ENCODE data around the gene IWS1. TPM values are rescaled to one million over a fixed set of nuclear protein-coding genes. Genes with fewer than 3 reads are reported as not detected.

IWS1 gene
- total RNA-seq, 1 experiment from 2014 or later, result 56.0 TPM

- CTCF ChIA-PET, result interaction anchor here (1.5 kb wide), 1 partner anchor 50 kb away, joined by 5 read pairs; no protein-coding TSS in a partner anchor
These were observed 15.5 kb upstream of the IWS1 start for GRCh38 chr2:127541809-127542208.

GRCh38 chr2:127537644-127538043, 11.4 kb upstream of the IWS1 start:
- Mint-ChIP-seq H3K9me3 (ENCODE audit: unreplicated experiment) (no peaks in the 10 kb centered on the region), H3K4me1 (ENCODE audit: low read depth, unreplicated experiment) (peaks cover 14% of the 10 kb centered on the region), H3K27me3 (ENCODE audit: insufficient read depth, unreplicated experiment) (no peaks in the 10 kb centered on the region), H3K27ac (ENCODE audit: unreplicated experiment) (no peak overlapping the region), H3K36me3 (ENCODE audit: insufficient read depth, unreplicated experiment) (no peaks in the 10 kb centered on the region), H3K4me3 (ENCODE audit: unreplicated experiment) (no peak overlapping the region)
- no peak for DNase-seq
- POLR2A ChIA-PET, result interaction anchor here (1.9 kb wide), 1 partner anchor 12 kb away, joined by 11 read pairs; the partner anchor contains the start of gene IWS1
- BruUV-seq (replicated peaks), result no TSS peak
- Histone ChIP-seq H3K27me3 (replicated peaks; ENCODE audit: control insufficient read depth, insufficient read depth, low read length) (no peaks in the 10 kb centered on the region), H3K4me1 (peaks cover 28% of the 10 kb centered on the region), H3K36me3 (ENCODE audit: control insufficient read depth, insufficient read depth, low read length) (no peaks in the 10 kb centered on the region), H3K4me3 (ENCODE audit: low read depth, low read length) (no peak overlapping the region), H3K9me3 (no peaks in the 10 kb centered on the region)
- TF ChIP-seq CTCF (IDR thresholded peaks at IDR 0.05; ENCODE audit: insufficient read depth in 1 of 2, low read depth in 1 of 2, low read length in 1 of 2, severe bottlenecking in 1 of 2, unreplicated experiment in 1 of 2), result no peak
- CTCF ChIA-PET, result no interaction called here
- intact Hi-C loops (cut with micrococcal nuclease; ENCODE audit: unreplicated experiment), result no loop called here

More at GRCh38 chr2:127541809-127542208, 15.5 kb upstream of the IWS1 start:
- Mint-ChIP-seq H3K36me3 (ENCODE audit: insufficient read depth, unreplicated experiment) (peaks cover 2% of the 10 kb centered on the region), H3K4me1 (ENCODE audit: low read depth, unreplicated experiment) (peaks cover 15% of the 10 kb centered on the region), H3K4me3 (ENCODE audit: unreplicated experiment) (no peak overlapping the region), H3K27me3 (ENCODE audit: insufficient read depth, unreplicated experiment) (peaks cover 1% of the 10 kb centered on the region), H3K9me3 (ENCODE audit: unreplicated experiment) (peaks cover 5% of the 10 kb centered on the region), H3K27ac (ENCODE audit: unreplicated experiment) (peak overlapping the region; percentile 49)
- H3K9me3 ChIP-seq, result no peaks in the 10 kb centered on the region
- POLR2A ChIA-PET, result interaction anchor here (0.7 kb wide), 1 partner anchor 16 kb away, joined by 3 read pairs; the partner anchor contains the start of gene IWS1
- intact Hi-C loops (cut with micrococcal nuclease; ENCODE audit: unreplicated experiment), result loop anchor here (5.0 kb wide), 1 partner anchor 155 kb away; the partner anchor contains the start of gene MAP3K2
- no peak overlapping the region for H3K4me3 ChIP-seq (ENCODE audit: low read depth, low read length)
- TF ChIP-seq CTCF (IDR thresholded peaks at IDR 0.05; ENCODE audit: insufficient read depth in 1 of 2, low read depth in 1 of 2, low read length in 1 of 2, severe bottlenecking in 1 of 2, unreplicated experiment in 1 of 2), result no peak
- no peaks in the 10 kb centered on the region for H3K27me3 ChIP-seq (replicated peaks; ENCODE audit: control insufficient read depth, insufficient read depth, low read length)
- H3K4me1 ChIP-seq, result peaks cover 28% of the 10 kb centered on the region
- DNase-seq, result no peak
- H3K36me3 ChIP-seq (ENCODE audit: control insufficient read depth, insufficient read depth, low read length), result no peaks in the 10 kb centered on the region
- no TSS peak for BruUV-seq (replicated peaks)

- Mint-ChIP-seq H3K27ac (ENCODE audit: unreplicated experiment) (no peak overlapping the region), H3K4me3 (ENCODE audit: unreplicated experiment) (no peak overlapping the region), H3K9me3 (ENCODE audit: unreplicated experiment) (no peaks in the 10 kb centered on the region), H3K4me1 (ENCODE audit: low read depth, unreplicated experiment) (peaks cover 9% of the 10 kb centered on the region), H3K36me3 (ENCODE audit: insufficient read depth, unreplicated experiment) (no peaks in the 10 kb centered on the region), H3K27me3 (ENCODE audit: insufficient read depth, unreplicated experiment) (no peaks in the 10 kb centered on the region)
- Histone ChIP-seq H3K27me3 (replicated peaks; ENCODE audit: control insufficient read depth, insufficient read depth, low read length) (no peaks in the 10 kb centered on the region), H3K9me3 (no peaks in the 10 kb centered on the region), H3K4me1 (peaks cover 21% of the 10 kb centered on the region), H3K4me3 (ENCODE audit: low read depth, low read length) (no peak overlapping the region), H3K36me3 (ENCODE audit: control insufficient read depth, insufficient read depth, low read length) (no peaks in the 10 kb centered on the region)
- DNase-seq, result no peak
- TF ChIP-seq CTCF (IDR thresholded peaks at IDR 0.05; ENCODE audit: insufficient read depth in 1 of 2, low read depth in 1 of 2, low read length in 1 of 2, severe bottlenecking in 1 of 2, unreplicated experiment in 1 of 2), result no peak
- BruUV-seq (replicated peaks), result no TSS peak
- POLR2A ChIA-PET, result interaction anchor here (1.9 kb wide), 1 partner anchor 11 kb away, joined by 11 read pairs; the partner anchor contains the start of gene IWS1
- intact Hi-C loops (cut with micrococcal nuclease; ENCODE audit: unreplicated experiment), result no loop called here
- CTCF ChIA-PET, result interaction anchor here (0.6 kb wide), 1 partner anchor 15 kb away, joined by 3 read pairs; no protein-coding TSS in a partner anchor
These were observed 10.6 kb upstream of the IWS1 start for GRCh38 chr2:127536707-127537541.

Measured in Caco-2 (cell line).